GM12873 (cell line): ENCODE results near the gene DRAP1.

Experiments used
- CTCF ChIP-seq: IDR thresholded peaks from 2 replicates; pipeline ENCODE4 v1.5.1; 2012; ENCODE audit warnings: low read depth, mild to moderate bottlenecking, moderate library complexity, low read length, control low read depth; ENCODE audit not compliant: insufficient read depth; ENCODE audit errors: missing control alignments

Gene DRAP1

GRCh38 chr11:65873318-65874156 lies 45.7 kb upstream of the DRAP1 start:
- no peak for TF ChIP-seq CTCF

GRCh38 chr11:65879617-65880016 lies 39.6 kb upstream of the DRAP1 start, which contains the start of gene CTSW:
TSS of gene CTSW (plus strand) at chr11:65879837. CDS start at chr11:65879855, 18 bp downstream.
- TF ChIP-seq CTCF, result no peak

- TF ChIP-seq CTCF, result no peak
These were observed 39.2 kb upstream of the DRAP1 start for GRCh38 chr11:65880027-65880426.

- no peak for TF ChIP-seq CTCF
These were observed 38.3 kb upstream of the DRAP1 start for GRCh38 chr11:65880844-65881421.

GRCh38 chr11:65882120-65883057 lies 36.8 kb upstream of the DRAP1 start:
- TF ChIP-seq CTCF, result no peak

GRCh38 chr11:65883058-65883761 lies 36.0 kb upstream of the DRAP1 start:
- TF ChIP-seq CTCF, result no peak
